HG02938 (cell line): ENCODE data around the gene ELOF1.

ENCODE experiments used
- ATAC-seq: cut with Tn5 transposase; IDR thresholded peaks from one replicate; pipeline ENCODE4 v1.9.1; 2021; ENCODE audit warnings: mild to moderate bottlenecking, moderate library complexity; ENCODE audit not compliant: unreplicated experiment

ELOF1 gene

GRCh38 chr19:11538232-11539036 is 20.6 kb downstream of the ELOF1 start, which contains the start of gene CNN1:
Gene CNN1, plus strand, starts transcription at chr19:11538851. Its CDS starts 77 bp downstream, at chr19:11538928.
- no peak for ATAC-seq

GRCh38 chr19:11535792-11536595 is 23.0 kb downstream of the ELOF1 start:
- no peak for ATAC-seq

GRCh38 chr19:11534948-11535347 is 24.1 kb downstream of the ELOF1 start:
- ATAC-seq = no peak

GRCh38 chr19:11534538-11534937 is 24.5 kb downstream of the ELOF1 start:
- no peak for ATAC-seq

GRCh38 chr19:11530432-11530831 is 28.6 kb downstream of the ELOF1 start:
- ATAC-seq = no peak

- ATAC-seq = peak; percentile 88
Measured at GRCh38 chr19:11528551-11529341, 30.3 kb downstream of the ELOF1 start, which contains the start of gene ECSIT. Gene ECSIT, minus strand, starts transcription at chr19:11529134. Its CDS starts 9,964 bp downstream, at chr19:11519170.

- no peak for ATAC-seq
Measured at GRCh38 chr19:11519138-11519537, 39.9 kb downstream of the ELOF1 start.

GRCh38 chr19:11513946-11514345 is 45.1 kb downstream of the ELOF1 start:
- ATAC-seq = no peak

GRCh38 chr19:11510444-11510843 is 48.6 kb downstream of the ELOF1 start:
- no peak for ATAC-seq

GRCh38 chr19:11507370-11508078 is 51.5 kb downstream of the ELOF1 start:
- no peak for ATAC-seq

GRCh38 chr19:11506967-11507366 is 52.1 kb downstream of the ELOF1 start:
- ATAC-seq = no peak

GRCh38 chr19:11506101-11506555 is 52.9 kb downstream of the ELOF1 start:
- peak; percentile 27 for ATAC-seq

GRCh38 chr19:11505504-11506100 is 53.4 kb downstream of the ELOF1 start, which contains the start of gene ZNF653:
Gene ZNF653, minus strand, starts transcription at chr19:11505839. Its CDS starts 53 bp downstream, at chr19:11505786.
- peak; percentile 55 for ATAC-seq

- peak; percentile 71 for ATAC-seq
Measured at GRCh38 chr19:11505032-11505503, 54.0 kb downstream of the ELOF1 start.

- no peak for ATAC-seq
Measured at GRCh38 chr19:11504502-11505031, 54.5 kb downstream of the ELOF1 start.
